C4-2B (cell line): ENCODE measurements around the gene IFT22.
"Not testable (repeated sequence)": the region's sequence is repeated elsewhere in the genome, so short reads cannot be mapped to it uniquely, and the experiment has no call there.

Source experiments
- H3K27ac ChIP-seq: fragments of 450-650 bp; 2 replicates; pipeline ENCODE4 v1.5.1; 2017
- ZFX ChIP-seq: fragments of 450-650 bp; IDR thresholded peaks from 2 replicates; pipeline ENCODE4 v1.6.1; 2017
- TF ChIP-seq, protein P1 (sequence below): fragments of 450-650 bp; conservative IDR thresholded peaks from 2 replicates; pipeline ENCODE4 v1.5.1; 2017; ENCODE audit warnings: mild to moderate bottlenecking

Gene IFT22

DNA sequence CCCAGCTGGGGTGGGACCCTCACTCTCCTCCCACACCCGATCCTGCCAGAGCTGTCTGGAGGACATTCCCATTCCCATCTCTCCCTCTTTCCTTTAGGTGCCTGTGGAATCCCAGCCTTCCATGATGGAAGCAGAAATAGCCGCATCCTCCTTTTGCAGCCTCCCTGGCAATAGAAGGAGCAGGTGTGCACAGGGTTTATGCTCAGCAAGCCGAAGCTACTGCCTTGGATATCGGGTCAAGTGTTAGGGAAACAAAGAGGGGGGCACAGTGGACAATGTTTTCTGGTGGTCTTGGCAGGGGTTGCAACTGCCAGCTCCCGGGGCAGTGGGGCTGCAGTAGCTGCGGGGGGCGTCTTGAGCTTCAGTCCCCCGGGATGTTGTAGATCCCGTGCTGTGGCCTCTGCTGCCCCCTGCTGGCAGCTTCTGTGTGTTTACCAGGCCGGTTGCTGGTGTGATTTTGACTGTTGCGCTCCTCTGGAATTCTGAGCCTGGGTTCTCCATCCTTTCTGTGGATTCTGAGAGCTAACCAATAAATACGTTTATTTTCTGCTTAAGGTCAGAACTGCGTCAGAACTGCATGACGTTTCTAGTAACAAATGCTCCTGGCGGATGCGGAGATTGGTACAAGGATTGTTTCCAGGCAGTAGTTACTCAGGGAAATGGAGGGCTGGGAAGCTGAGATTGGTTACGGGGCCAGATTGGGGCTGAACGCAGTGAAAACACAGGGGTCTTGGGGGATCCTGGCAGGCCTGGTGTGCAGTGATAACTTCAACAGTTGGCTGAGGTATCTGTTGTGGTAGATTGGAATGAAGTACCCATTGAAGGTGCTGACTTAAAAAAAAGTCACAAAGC lies 31.2 kb downstream of the IFT22 start:
- TF ChIP-seq, protein P1, sequence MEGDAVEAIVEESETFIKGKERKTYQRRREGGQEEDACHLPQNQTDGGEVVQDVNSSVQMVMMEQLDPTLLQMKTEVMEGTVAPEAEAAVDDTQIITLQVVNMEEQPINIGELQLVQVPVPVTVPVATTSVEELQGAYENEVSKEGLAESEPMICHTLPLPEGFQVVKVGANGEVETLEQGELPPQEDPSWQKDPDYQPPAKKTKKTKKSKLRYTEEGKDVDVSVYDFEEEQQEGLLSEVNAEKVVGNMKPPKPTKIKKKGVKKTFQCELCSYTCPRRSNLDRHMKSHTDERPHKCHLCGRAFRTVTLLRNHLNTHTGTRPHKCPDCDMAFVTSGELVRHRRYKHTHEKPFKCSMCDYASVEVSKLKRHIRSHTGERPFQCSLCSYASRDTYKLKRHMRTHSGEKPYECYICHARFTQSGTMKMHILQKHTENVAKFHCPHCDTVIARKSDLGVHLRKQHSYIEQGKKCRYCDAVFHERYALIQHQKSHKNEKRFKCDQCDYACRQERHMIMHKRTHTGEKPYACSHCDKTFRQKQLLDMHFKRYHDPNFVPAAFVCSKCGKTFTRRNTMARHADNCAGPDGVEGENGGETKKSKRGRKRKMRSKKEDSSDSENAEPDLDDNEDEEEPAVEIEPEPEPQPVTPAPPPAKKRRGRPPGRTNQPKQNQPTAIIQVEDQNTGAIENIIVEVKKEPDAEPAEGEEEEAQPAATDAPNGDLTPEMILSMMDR: peak; percentile 92
- H3K27ac ChIP-seq: not testable (repeated sequence)

DNA sequence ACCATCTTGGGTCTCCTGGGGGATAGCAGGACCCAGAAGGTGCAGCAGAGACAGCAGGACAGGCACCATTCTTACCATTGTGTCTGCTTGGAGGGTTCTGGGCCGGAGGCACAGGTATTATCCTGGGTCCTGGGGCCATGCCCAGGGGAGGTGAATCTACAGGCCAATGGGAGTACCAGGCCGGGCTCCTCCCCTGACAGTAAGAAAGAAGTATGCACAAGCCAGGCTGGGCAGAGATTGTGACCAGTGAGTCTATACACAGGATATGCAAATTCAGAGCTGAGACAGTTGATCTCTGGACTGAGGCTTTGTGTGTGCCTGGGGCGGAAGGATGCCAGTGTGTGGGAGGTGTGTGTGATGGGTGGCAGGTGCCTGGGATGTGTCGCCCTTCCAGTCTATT lies 31.9 kb downstream of the IFT22 start:
- not testable (repeated sequence) for H3K27ac ChIP-seq

DNA sequence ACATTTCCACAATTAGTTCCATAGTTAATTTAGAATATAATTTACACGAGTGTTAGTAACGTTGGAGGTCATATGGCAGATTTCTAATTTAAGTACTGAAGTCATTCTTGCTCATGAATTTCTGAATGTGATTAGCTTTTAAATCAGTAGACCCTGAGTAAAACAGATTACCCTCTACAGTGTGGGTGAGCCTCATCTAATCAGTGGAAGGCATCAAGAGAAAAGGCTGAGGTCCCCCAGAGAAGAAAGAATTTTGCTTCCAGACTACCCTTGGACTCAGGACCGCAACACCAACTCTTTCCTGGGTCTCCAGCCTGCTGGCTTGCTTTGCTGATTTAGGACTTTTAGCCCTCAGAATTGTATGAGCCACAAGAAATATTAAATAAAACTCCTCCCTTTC lies 33.2 kb downstream of the IFT22 start:
- TF ChIP-seq, protein P1: no peak
- no peak for TF ChIP-seq ZFX
- no peak overlapping the region for H3K27ac ChIP-seq

DNA sequence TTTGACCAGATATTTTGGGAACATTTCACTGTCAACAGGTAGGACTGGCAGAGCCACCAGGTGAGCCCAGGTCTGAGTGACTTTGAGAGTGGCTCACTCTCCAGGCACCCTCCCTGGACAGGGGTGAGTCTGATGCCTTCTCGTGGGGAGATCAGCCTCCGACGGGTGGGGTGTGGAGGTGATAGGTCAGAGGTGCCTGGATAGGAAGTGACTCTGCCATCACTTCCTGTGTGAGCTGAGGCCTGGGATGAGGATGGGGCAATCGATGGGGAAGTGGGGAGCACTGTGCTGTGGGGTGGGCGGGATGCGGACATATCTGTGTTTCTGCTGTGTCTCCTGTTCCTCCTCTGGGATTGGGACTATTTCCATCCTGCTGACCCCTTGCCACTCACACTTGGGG lies 34.6 kb downstream of the IFT22 start:
- no peak overlapping the region for H3K27ac ChIP-seq
- TF ChIP-seq ZFX: no peak
- TF ChIP-seq, protein P1: no peak

DNA sequence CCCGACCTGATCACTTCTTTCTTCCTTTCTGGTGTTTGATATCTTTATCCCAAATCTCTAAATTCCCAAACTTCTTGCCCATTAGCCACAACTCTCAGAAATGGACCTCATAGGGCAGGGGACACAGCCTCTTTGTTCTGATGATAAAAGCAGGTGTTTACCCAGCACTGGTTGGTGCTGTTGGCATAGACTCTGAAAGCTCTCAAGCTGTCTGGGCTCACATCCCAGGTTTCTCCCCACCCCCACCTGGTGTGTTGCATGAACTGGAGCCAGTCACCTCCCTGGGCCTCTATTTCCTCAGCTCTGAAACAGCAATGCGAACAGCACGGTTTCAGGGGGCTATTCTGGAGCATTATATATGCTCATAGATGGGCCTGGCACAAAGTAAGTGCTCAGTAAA lies 35.7 kb downstream of the IFT22 start:
- peak overlapping the region; percentile 19 for H3K27ac ChIP-seq

DNA sequence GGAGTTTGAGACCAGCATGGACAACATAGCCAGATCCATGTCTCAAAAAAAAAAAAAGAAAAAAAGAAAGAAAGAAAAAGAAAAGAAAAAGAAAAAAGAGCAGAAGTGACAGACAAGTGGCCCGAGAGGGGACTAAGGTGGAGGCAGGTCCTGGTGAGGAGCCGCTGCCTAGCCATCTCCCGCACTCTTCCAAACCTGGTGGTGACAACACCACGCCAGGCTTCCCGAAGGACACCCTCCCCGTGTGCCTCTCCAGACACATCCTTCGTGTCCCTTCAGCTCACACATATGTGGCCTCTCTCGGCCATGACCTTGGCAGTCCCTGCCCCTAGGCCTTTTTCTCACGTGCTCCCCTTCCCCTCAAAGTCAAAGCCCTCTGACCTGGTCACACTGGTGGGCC lies 36.4 kb downstream of the IFT22 start:
- H3K27ac ChIP-seq: peak overlapping the region; percentile 19
- TF ChIP-seq, protein P1: no peak
- TF ChIP-seq ZFX: no peak

DNA sequence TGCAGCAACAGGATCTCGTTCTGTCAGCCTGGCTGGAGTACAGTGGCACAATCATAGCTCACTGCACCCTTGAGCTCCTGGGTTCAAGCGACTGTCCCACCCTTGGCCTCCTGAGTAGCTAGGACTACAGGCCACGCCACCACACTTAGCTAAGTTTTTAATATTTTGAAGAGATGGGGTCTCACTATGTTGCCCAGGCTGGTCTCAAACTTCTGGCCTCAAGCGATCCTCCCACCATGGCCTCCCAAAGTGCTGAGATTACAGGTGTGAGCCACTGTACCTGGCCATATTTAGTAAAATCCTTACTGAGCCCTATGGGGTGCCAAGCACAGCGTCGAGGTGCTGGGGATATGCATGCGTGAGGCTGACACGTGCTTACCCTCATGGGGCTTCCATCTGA lies 40.7 kb downstream of the IFT22 start:
- not testable (repeated sequence) for H3K27ac ChIP-seq

DNA sequence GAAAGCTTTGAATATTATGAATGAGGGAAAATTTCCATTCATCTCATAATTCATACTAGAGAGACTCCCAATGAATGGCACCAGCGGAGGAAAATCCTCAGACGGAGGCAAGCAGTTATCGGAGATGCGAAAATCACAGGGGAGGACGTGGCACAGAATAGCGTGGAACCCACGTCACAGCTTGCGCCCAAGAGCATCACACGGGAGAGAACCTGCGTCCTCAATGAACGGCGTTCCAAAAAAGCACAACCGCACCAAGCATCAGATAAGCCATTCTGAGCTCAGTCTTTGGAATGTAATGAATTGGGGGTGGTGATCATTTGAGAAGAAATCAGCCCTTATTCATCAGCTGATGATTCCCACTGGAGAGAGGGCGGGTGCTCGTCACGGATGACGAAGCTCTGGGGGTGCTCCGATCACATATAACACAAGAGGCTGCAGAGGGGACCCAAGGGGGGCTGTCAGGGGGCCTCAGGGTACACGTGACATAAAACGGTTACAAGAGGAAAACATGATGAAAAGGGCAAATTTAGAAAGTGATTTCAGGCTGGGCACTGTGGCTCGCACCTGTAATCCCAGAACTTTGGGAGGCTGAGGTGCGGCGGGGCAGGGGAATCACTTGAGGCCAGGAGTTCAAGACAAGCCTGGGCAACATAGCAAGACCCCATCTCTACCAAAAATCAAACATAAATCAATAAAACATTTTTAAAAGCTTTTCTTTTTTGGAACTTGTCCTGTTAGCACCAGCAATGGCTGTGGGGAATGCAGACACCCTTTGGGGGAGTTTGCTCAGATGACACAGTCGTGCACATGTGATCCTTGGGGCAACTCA lies 42.9 kb downstream of the IFT22 start:
- TF ChIP-seq, protein P1: no peak
- TF ChIP-seq ZFX: no peak
- no peak overlapping the region for H3K27ac ChIP-seq

DNA sequence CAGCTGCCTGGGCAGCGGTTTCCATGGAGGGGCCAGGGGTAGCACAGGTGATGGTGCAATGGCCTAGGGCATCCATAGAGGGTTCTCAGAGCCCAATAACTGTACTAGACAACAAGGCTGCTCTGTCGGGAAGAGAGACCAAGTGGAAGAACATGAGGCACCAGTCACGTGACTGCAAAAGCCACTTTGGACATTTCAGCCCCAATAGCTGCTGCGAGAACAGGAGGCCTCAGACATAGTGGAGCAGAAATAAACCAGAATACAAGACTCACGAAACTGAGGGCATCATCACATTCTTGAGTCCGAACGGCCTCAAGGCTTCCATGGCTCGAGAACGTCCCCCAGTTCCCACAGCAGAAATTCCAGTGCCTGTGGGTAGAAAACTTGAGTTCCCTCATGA lies 44.5 kb downstream of the IFT22 start:
- no peak for TF ChIP-seq ZFX
- TF ChIP-seq, protein P1: no peak
- no peak overlapping the region for H3K27ac ChIP-seq
